Right atrium auricular region (tissue), 2 donors: Measurements from ENCODE around the gene TMEM178A. TPM values are rescaled to one million over a fixed set of nuclear protein-coding genes. Genes with fewer than 3 reads are reported as not detected.
"Not testable (repeated sequence)": the region's sequence is repeated elsewhere in the genome, so short reads cannot be mapped to it uniquely, and the experiment has no call there.

Source experiments
- DNase-seq: peaks from one replicate; pipeline ENCODE4 v3.0.0-alpha.2; 2019; ENCODE audit warnings: low spot score
- H3K27ac ChIP-seq, 2 donors: fragments of 200-600 bp; sonication (generic); 1 replicate in 1 of 2; 2 replicates in 1 of 2; pipeline ENCODE4 v1.5.1; 2016 to 2019
- H3K27me3 ChIP-seq, 2 donors: fragments of 200-600 bp; sonication (generic); one replicate each; pipeline versions ENCODE4 v1.5.1 to v1.6.0; 2017 to 2019
- H3K36me3 ChIP-seq: fragments of 200-600 bp; sonication (generic); one replicate; pipeline ENCODE4 v1.5.1; 2016
- H3K4me1 ChIP-seq, 2 donors: fragments of 200-600 bp; sonication (generic); one replicate each; pipeline versions ENCODE4 v1.5.1 to v1.6.0; 2017 to 2019
- H3K4me3 ChIP-seq, 2 donors: fragments of 200-600 bp; sonication (generic); 1 replicate in 1 of 2; 2 replicates in 1 of 2; pipeline ENCODE4 v1.5.1; 2017 to 2019; ENCODE audit warnings: mild to moderate bottlenecking in 1 of 2, moderate library complexity in 1 of 2
- H3K9me3 ChIP-seq, 2 donors: fragments of 200-600 bp; sonication (generic); one replicate each; pipeline ENCODE4 v1.5.1; 2019
- total RNA-seq, 2 donors: library from RNA; depleted of rRNA; stranded (reverse); fragments of >200 nt; gene quantifications; one replicate each; pipeline ENCODE4 v1.1.0, GENCODE V29; 2016
- TF ChIP-seq, protein P1 (sequence below), 2 donors: fragments of 200-600 bp; sonication (generic); IDR thresholded peaks; one replicate each; pipeline ENCODE4 v1.5.1; 2019; ENCODE audit warnings: antibody characterized with exemption in 2 of 2

The TMEM178A gene
- total RNA-seq, 2 donors from 2014 or later, result 2.9 to 4.3 TPM

DNA sequence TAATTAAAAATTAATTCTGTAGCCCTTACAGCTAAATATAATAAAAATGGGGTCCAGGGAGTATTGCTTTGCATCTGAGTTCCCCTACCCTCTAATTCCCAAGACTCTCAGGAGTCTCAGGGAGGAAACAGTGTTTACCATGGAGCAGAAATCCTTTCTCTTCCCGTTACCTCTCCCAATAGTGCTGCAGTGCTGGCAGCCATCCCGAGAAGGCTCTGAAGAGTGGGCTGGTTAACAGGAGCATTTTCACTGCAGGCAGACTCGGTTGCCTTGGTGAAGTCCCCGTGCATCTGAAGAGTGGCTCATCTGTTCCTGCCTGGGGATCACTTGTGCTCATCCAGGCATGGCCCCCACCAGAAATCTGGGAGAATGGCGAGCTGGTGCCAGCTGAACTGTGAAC is 41.8 kb upstream of the TMEM178A start:
- no peaks in the 10 kb centered on the region for H3K36me3 ChIP-seq

GRCh38 chr2:39625193-39625926 is 40.4 kb upstream of the TMEM178A start:
- TF ChIP-seq, protein P1, sequence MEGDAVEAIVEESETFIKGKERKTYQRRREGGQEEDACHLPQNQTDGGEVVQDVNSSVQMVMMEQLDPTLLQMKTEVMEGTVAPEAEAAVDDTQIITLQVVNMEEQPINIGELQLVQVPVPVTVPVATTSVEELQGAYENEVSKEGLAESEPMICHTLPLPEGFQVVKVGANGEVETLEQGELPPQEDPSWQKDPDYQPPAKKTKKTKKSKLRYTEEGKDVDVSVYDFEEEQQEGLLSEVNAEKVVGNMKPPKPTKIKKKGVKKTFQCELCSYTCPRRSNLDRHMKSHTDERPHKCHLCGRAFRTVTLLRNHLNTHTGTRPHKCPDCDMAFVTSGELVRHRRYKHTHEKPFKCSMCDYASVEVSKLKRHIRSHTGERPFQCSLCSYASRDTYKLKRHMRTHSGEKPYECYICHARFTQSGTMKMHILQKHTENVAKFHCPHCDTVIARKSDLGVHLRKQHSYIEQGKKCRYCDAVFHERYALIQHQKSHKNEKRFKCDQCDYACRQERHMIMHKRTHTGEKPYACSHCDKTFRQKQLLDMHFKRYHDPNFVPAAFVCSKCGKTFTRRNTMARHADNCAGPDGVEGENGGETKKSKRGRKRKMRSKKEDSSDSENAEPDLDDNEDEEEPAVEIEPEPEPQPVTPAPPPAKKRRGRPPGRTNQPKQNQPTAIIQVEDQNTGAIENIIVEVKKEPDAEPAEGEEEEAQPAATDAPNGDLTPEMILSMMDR (IDR thresholded peaks at IDR 0.05), result no peak
- no peaks in the 10 kb centered on the region for H3K36me3 ChIP-seq

More for the DNA sequence above, 41.8 kb upstream of the TMEM178A start:
- Histone ChIP-seq H3K4me3 (no peak overlapping the region), H3K9me3 (no peaks in the 10 kb centered on the region), H3K27ac (no peak overlapping the region), H3K27me3 (no peaks in the 10 kb centered on the region), H3K4me1 (peaks cover 0 to 24% of the 10 kb centered on the region in 2 donors)
- DNase-seq, result no peak
- TF ChIP-seq, protein P1 (IDR thresholded peaks at IDR 0.05), result no peak

DNA sequence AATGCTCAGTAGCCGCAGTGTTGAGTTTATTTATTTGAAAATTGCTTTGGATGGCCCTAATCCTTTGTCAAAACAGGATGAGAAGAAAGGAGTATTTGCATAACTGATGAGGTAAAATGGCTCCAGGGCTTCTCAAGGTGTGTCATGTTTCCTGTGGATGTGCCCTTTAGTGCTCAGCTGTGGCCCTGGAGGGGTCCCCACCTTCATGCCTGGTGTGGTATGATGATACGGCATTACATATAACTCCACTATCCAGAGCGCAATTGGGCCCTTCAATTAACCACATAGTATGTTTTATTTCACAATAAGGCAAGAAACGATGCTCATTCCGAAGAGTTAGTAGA is 39.8 kb upstream of the TMEM178A start:
- peaks cover 0 to 16% of the 10 kb centered on the region in 2 donors for H3K4me1 ChIP-seq
- H3K4me3 ChIP-seq, result no peak overlapping the region
- no peaks in the 10 kb centered on the region for H3K9me3 ChIP-seq
- TF ChIP-seq, protein P1 (IDR thresholded peaks at IDR 0.05), result no peak
- no peaks in the 10 kb centered on the region for H3K36me3 ChIP-seq
- DNase-seq, result no peak
- no peaks in the 10 kb centered on the region for H3K27me3 ChIP-seq
- no peak overlapping the region for H3K27ac ChIP-seq

More at GRCh38 chr2:39625193-39625926, 40.4 kb upstream of the TMEM178A start:
- Histone ChIP-seq H3K4me1 (peaks cover 0 to 17% of the 10 kb centered on the region in 2 donors), H3K9me3 (no peaks in the 10 kb centered on the region), H3K27ac (no peak overlapping the region), H3K27me3 (no peaks in the 10 kb centered on the region), H3K4me3 (no peak overlapping the region)
- DNase-seq, result no peak

DNA sequence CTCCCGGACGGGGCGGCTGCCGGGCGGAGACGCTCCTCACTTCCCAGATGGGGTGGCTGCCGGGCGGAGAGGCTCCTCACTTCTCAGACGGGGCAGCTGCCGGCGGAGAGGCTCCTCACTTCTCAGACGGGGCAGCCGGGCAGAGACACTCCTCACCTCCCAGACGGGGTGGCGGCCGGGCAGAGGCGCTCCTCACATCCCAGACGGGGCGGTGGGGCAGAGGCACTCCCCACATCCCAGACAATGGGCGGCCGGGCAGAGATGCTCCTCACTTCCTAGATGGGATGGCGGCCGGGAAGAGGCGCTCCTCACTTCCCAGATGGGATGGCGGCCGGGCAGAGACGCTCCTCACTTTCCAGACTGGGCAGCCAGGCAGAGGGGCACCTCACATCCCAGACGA is 37.4 kb upstream of the TMEM178A start:
- H3K36me3 ChIP-seq, H3K4me3 ChIP-seq, H3K27me3 ChIP-seq, DNase-seq, H3K27ac ChIP-seq, H3K9me3 ChIP-seq, H3K4me1 ChIP-seq: not testable (repeated sequence)

GRCh38 chr2:39629646-39630045 is 36.1 kb upstream of the TMEM178A start:
- Histone ChIP-seq H3K4me3 (no peak overlapping the region), H3K4me1 (no peaks in the 10 kb centered on the region), H3K27ac (no peak overlapping the region), H3K9me3 (no peaks in the 10 kb centered on the region), H3K27me3 (no peaks in the 10 kb centered on the region), H3K36me3 (no peaks in the 10 kb centered on the region)
- TF ChIP-seq, protein P1 (IDR thresholded peaks at IDR 0.05), result no peak
- DNase-seq, result no peak

DNA sequence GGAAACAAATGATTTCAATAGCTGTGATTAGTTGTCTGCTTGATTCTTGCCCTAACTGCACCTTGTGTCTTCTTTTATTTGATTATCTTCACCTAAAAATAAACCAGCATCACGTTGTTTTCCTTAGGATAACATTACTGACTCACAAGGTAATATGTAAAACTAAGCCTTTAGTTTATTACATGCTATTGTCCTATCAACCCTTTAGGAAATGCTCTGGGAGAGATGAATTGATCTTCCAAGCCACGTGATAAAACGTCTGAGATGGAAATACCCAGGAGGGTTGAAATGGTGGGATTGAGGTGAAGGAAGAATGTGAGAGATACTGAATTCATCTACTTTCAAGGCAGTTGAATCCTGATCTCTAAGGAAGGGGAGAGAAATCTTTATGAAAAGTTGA is 34.5 kb upstream of the TMEM178A start:
- H3K27me3 ChIP-seq, result no peaks in the 10 kb centered on the region
- TF ChIP-seq, protein P1 (IDR thresholded peaks at IDR 0.05), result no peak
- no peak for DNase-seq
- no peak overlapping the region for H3K27ac ChIP-seq
- no peak overlapping the region for H3K4me3 ChIP-seq
- no peaks in the 10 kb centered on the region for H3K36me3 ChIP-seq
- H3K4me1 ChIP-seq, result no peaks in the 10 kb centered on the region
- H3K9me3 ChIP-seq, result no peaks in the 10 kb centered on the region
